Measurements from ENCODE around the gene WDR5. TPM values are rescaled to one million over a fixed set of nuclear protein-coding genes. Genes with fewer than 3 reads are reported as not detected.
A peak's percentile ranks its signal among the peaks of the same experiment; 100 is the strongest.

Gene WDR5
- total and polyA plus RNA-seq, 9 of the 15 experiments (the other 6 are each of a cell fraction or from before 2014, with no cell fraction given): 3.0 to 56.8 (median 38.6) TPM

- no peak for TF ChIP-seq MLX (CRISPR knock-in tag; conservative IDR thresholded peaks at IDR 0.05)
- no peak for TF ChIP-seq ETV6 (IDR thresholded peaks at IDR 0.05; ENCODE audit: borderline replicate concordance in 1 of 2, low read depth in 2 of 2, low read length in 1 of 2)
- no peak for TF ChIP-seq ETV6 (CRISPR knock-in tag; IDR thresholded peaks at IDR 0.05; ENCODE audit: borderline replicate concordance)
- no peak for TF ChIP-seq SIN3B (IDR thresholded peaks at IDR 0.05; ENCODE audit: low read depth)
- TF ChIP-seq ZNF586 (CRISPR knock-in tag; conservative IDR thresholded peaks at IDR 0.05): no peak
- peak; percentile 70 for TF ChIP-seq POLR2A (conservative IDR thresholded peaks at IDR 0.05)
- TF ChIP-seq TAL1 (IDR thresholded peaks at IDR 0.05): no peak
- TF ChIP-seq, protein P1, sequence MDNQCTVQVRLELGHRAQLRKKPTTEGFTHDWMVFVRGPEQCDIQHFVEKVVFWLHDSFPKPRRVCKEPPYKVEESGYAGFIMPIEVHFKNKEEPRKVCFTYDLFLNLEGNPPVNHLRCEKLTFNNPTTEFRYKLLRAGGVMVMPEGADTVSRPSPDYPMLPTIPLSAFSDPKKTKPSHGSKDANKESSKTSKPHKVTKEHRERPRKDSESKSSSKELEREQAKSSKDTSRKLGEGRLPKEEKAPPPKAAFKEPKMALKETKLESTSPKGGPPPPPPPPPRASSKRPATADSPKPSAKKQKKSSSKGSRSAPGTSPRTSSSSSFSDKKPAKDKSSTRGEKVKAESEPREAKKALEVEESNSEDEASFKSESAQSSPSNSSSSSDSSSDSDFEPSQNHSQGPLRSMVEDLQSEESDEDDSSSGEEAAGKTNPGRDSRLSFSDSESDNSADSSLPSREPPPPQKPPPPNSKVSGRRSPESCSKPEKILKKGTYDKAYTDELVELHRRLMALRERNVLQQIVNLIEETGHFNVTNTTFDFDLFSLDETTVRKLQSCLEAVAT (IDR thresholded peaks at IDR 0.05): no peak
- no peak for TF ChIP-seq CAMTA2 (CRISPR knock-in tag; conservative IDR thresholded peaks at IDR 0.05)
- peak; percentile 18 for TF ChIP-seq CCNT2 (IDR thresholded peaks at IDR 0.05; ENCODE audit: borderline replicate concordance, extremely low read depth, insufficient read length, low read depth, low read length)
- no peak for TF ChIP-seq ZFP30 (CRISPR knock-in tag; IDR thresholded peaks at IDR 0.05; ENCODE audit: borderline replicate concordance)
- TF ChIP-seq ETV1 (tag; conservative IDR thresholded peaks at IDR 0.05; ENCODE audit: low read depth): no peak
- TF ChIP-seq, protein P2, sequence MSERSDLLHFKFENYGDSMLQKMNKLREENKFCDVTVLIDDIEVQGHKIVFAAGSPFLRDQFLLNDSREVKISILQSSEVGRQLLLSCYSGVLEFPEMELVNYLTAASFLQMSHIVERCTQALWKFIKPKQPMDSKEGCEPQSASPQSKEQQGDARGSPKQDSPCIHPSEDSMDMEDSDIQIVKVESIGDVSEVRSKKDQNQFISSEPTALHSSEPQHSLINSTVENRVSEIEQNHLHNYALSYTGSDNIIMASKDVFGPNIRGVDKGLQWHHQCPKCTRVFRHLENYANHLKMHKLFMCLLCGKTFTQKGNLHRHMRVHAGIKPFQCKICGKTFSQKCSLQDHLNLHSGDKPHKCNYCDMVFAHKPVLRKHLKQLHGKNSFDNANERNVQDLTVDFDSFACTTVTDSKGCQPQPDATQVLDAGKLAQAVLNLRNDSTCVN (CRISPR knock-in tag; IDR thresholded peaks at IDR 0.05): no peak
- no peak for TF ChIP-seq KLF13 (tag; IDR thresholded peaks at IDR 0.05; ENCODE audit: borderline replicate concordance, low read depth)
- no peak for TF ChIP-seq JUNB (CRISPR knock-in tag; conservative IDR thresholded peaks at IDR 0.05)
- TF ChIP-seq GABPB2 (CRISPR knock-in tag; conservative IDR thresholded peaks at IDR 0.05): no peak
- TF ChIP-seq NCOA2 (IDR thresholded peaks at IDR 0.05; ENCODE audit: partially characterized antibody in 2 of 2): no peak
- 0 out of 2 replicates have a peak, but pooled peaks have one; percentile 47 for TF ChIP-seq DIDO1 (tag; IDR thresholded peaks at IDR 0.05; ENCODE audit: low read depth)
- peak in 1 of 2 experiments; percentile 93; a peak in 2 of 4 replicates for TF ChIP-seq FOXK2 (conservative IDR thresholded peaks at IDR 0.05 in 1 of 2, IDR thresholded peaks at IDR 0.05 in 1 of 2; ENCODE audit: low read depth in 2 of 2)
- TF ChIP-seq PHF8 (IDR thresholded peaks at IDR 0.05; ENCODE audit: borderline replicate concordance, low read length): peak; percentile 78
- no peak for TF ChIP-seq DMBX1 (CRISPR knock-in tag; IDR thresholded peaks at IDR 0.05; ENCODE audit: borderline replicate concordance)
- TF ChIP-seq ZNF778 (CRISPR knock-in tag; IDR thresholded peaks at IDR 0.05): no peak
- no peak for TF ChIP-seq CBX8 (IDR thresholded peaks at IDR 0.05; ENCODE audit: borderline replicate concordance, extremely low read depth, low read depth, low read length, poor library complexity, severe bottlenecking)
- no peak; the same call in 1 of the 2 replicates for TF ChIP-seq TAF15 (IDR thresholded peaks at IDR 0.05; ENCODE audit: low read depth, low read length)
These were observed at the start of gene WDR5 (continued) for GRCh38 chr9:134135343-134136117.

Data from K562 (cell line).